Suppressor macrophage treated with lipopolysaccharide for 1 hour (primary cell): ENCODE results near the gene EPS15.
A peak's percentile ranks its signal among the peaks of the same experiment; 100 is the strongest.

Source experiments
- DNase-seq, 3 donors: peaks; one replicate each; pipeline ENCODE4 v3.0.0-alpha.2; 2020 to 2022

The EPS15 gene

GRCh38 chr1:51369171-51369570, 149.9 kb downstream of the EPS15 start:
- no peak for DNase-seq

- no peak for DNase-seq
Observed at GRCh38 chr1:51365774-51366173, 153.3 kb downstream of the EPS15 start.

GRCh38 chr1:51359879-51360278, 159.2 kb downstream of the EPS15 start:
- no peak for DNase-seq

GRCh38 chr1:51355382-51355781, 163.7 kb downstream of the EPS15 start:
- DNase-seq, result no peak

GRCh38 chr1:51354416-51354815, 164.7 kb downstream of the EPS15 start:
- no peak for DNase-seq

- no peak for DNase-seq
Observed at GRCh38 chr1:51351907-51352306, 167.2 kb downstream of the EPS15 start.

GRCh38 chr1:51349862-51350261, 169.2 kb downstream of the EPS15 start:
- DNase-seq, result peak; percentile 20 to 31 (median 27)

GRCh38 chr1:51348147-51348527, 170.9 kb downstream of the EPS15 start:
- DNase-seq, result no peak

GRCh38 chr1:51347398-51348146, 171.5 kb downstream of the EPS15 start:
- no peak for DNase-seq

GRCh38 chr1:51346086-51346942, 172.8 kb downstream of the EPS15 start:
- DNase-seq, result no peak

GRCh38 chr1:51345300-51345687, 173.8 kb downstream of the EPS15 start:
- DNase-seq, result no peak

- peak in 1 of 3 donors; percentile 10 for DNase-seq
Observed at GRCh38 chr1:51344602-51345299, 174.3 kb downstream of the EPS15 start.

- no peak for DNase-seq
Observed at GRCh38 chr1:51344276-51344601, 174.8 kb downstream of the EPS15 start.

- DNase-seq, result no peak
Observed at GRCh38 chr1:51343624-51344023, 175.4 kb downstream of the EPS15 start.

GRCh38 chr1:51342591-51343206, 176.4 kb downstream of the EPS15 start:
- no peak for DNase-seq

GRCh38 chr1:51341876-51342496, 177.1 kb downstream of the EPS15 start:
- DNase-seq, result no peak

GRCh38 chr1:51340380-51340779, 178.7 kb downstream of the EPS15 start:
- no peak for DNase-seq

GRCh38 chr1:51336711-51337110, 182.4 kb downstream of the EPS15 start:
- DNase-seq, result no peak

- DNase-seq, result no peak
Observed at GRCh38 chr1:51336004-51336403, 183.1 kb downstream of the EPS15 start.

- peak; percentile 63 to 70 (median 69) for DNase-seq
Observed at GRCh38 chr1:51331206-51332100, 187.6 kb downstream of the EPS15 start.

GRCh38 chr1:51330331-51331201, 188.5 kb downstream of the EPS15 start, which contains the start of gene TTC39A:
Gene TTC39A, minus strand, starts transcription at chr1:51330562. Its CDS starts 85 bp downstream, at chr1:51330477.
- no peak for DNase-seq
